HG03025 (cell line): Measurements from ENCODE around the gene DSC3.
"Not testable (repeated sequence)": the region's sequence is repeated elsewhere in the genome, so short reads cannot be mapped to it uniquely, and the experiment has no call there.

Source experiments
- ATAC-seq: cut with Tn5 transposase; IDR thresholded peaks from one replicate; pipeline ENCODE4 v1.9.1; 2021; ENCODE audit warnings: mild to moderate bottlenecking, moderate library complexity; ENCODE audit not compliant: unreplicated experiment, low FRiP score

DSC3 gene

GRCh38 chr18:31042084-31042405, 497 bp downstream of the DSC3 start:
- ATAC-seq: no peak

DNA sequence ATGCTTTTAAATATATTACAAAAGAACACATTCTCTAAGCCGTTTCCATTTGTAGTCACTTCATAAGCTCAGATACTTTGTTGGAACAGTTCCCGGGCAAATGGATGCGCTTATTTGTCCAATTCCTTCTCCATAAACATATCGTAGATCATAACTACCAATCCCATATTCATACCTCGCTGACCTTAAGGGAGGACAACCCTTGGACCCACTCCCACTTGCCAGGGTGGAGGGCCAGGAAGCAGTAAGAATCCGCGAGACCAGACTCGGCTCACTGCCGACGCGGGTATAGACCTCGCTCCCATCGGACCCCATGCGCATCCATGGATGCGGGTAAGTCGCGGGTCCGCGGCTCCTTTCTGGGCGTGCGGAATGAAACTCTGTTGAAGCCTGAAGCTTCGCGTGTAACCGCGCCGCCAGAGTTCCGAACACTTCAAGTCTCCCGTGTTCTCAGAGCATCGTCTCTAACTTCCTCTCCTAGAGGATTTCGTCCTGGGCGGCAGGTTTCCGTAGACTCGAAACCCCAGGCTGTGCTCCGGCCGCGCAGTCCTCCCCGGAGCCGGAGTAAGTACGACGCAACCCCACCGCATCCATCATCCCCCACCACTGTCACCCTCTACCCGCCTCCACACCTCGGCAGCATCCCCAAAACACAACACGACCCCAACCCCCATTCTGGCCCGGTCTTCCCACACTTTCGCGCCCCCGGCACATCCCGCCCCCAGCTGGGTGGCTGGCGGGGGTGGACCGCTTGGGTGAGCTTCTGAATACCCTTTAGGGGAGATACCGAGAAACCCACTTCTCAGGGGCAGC, 1.1 kb downstream of the DSC3 start:
- ATAC-seq: no peak

GRCh38 chr18:31040686-31041270, 1.8 kb downstream of the DSC3 start:
- ATAC-seq: no peak

GRCh38 chr18:31039426-31039825, 3.1 kb downstream of the DSC3 start:
- no peak for ATAC-seq

- not testable (repeated sequence) for ATAC-seq
These were observed 4.9 kb downstream of the DSC3 start for GRCh38 chr18:31037686-31038085.

- ATAC-seq: no peak
These were observed 8.0 kb downstream of the DSC3 start for GRCh38 chr18:31034541-31034940.

GRCh38 chr18:31030574-31031278, 11.8 kb downstream of the DSC3 start:
- ATAC-seq: no peak

DNA sequence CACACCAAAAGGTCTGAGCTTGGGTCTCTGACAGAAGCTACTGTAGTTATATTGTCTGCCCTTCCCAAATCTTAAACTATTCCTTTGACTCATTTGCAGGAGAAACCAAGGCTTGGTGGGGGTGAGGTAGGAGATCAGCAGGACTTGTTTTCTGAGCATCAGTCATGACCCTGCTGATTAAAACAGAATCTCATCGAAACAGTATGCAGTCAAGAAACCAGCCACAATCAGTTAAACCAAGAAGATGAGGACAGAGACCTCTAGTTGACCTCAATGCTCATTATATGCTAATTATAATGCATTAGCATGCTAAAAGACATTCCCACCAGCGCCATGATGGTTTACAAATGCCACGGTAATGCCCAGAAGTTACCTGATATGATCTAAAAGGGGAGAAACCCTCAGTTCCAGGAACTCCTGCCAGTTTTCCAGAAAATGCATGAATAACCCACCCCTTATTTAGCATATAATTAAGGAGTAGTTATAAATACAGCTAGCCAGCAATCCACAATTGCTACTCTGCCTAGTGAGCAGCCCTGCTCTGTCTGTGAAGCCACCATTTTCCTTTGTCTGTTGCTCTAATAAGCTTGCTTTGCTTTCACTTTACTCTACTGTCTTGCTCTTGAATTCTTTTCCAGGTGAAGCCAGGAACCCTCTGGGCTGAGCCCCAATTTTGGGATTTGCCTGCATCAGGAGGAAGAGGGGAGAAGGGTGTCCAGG, 26.7 kb downstream of the DSC3 start:
- ATAC-seq: no peak

DNA sequence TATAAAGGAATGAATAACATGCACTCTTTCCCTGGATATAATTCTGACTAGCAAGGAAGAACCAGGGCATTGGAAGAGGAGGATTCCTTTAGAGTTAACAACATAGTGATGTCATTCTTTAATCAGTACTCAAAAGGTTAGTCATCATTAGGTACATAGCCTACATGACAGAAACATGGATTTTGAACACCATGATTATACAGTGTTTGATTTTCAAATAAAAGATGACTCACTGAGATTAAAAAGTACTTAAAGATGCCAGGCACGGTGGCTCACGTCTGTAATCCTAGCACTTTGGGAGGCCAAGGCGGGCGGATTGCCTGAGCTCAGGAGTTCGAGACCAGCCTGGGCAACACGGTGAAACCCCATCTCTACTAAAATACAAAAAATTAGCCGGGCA, 31.1 kb downstream of the DSC3 start:
- not testable (repeated sequence) for ATAC-seq

- ATAC-seq: no peak
These were observed 31.9 kb downstream of the DSC3 start for GRCh38 chr18:31010601-31011000.

GRCh38 chr18:30999887-31000628, 42.5 kb downstream of the DSC3 start:
- no peak for ATAC-seq

GRCh38 chr18:30999186-30999585, 43.4 kb downstream of the DSC3 start:
- no peak for ATAC-seq

DNA sequence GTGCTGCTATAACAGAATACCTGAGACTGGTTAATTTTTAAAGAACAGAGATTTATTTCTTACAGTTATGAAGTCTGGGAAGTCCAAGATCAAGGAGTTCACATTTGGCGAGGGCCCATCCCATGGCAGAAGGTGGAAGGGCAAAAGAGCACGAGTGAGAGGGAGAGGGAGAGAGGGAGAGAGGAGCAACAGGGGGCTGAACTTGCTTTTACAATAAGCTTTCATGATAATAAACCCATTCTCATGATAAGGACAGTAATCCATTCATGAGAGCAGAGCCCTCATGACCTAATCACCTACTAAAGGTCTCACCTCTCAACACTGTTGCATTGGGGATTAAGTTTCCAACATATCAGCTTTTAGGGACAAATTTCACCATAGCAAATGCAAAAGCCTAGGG, 45.3 kb downstream of the DSC3 start:
- no peak for ATAC-seq

GRCh38 chr18:30992231-30992630, 50.3 kb downstream of the DSC3 start:
- no peak for ATAC-seq

DNA sequence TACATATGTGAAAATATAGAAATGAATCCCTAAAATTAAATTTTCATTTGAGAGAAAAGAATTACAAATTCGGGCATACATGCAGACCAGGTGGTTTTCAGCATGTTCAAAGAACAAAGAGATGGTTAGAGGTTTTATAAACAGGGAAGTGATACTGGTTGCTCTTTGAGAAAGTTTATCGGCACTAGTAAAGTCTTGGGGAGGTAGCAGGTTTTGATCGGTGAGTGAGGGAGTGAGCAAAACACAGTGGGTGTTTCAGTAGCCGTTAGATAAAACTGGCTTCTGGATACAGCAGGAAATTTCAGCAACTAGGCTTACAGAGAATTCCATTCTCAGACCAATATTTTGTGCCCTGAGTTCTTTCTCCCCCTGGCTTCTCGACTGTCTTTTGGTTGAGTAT, 51.1 kb downstream of the DSC3 start:
- ATAC-seq: no peak

DNA sequence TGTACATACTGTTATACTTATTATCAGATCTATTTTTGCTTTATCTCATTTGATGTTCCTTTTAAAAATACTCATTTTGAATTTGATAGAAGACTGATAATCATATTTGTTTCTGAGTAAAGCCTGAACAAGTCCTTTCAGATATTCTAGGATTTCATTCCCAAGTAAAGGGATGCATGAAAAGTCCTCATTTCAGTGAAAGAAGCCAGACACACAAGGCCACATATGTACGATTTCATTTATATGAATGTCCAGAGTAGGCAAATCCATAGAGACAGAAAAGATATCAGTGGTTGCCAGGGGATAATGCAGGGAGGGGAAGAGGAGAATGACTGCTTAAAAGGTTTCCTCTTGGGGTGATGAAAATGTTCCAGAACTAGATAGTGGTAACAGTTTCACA, 53.4 kb downstream of the DSC3 start:
- no peak for ATAC-seq

DNA sequence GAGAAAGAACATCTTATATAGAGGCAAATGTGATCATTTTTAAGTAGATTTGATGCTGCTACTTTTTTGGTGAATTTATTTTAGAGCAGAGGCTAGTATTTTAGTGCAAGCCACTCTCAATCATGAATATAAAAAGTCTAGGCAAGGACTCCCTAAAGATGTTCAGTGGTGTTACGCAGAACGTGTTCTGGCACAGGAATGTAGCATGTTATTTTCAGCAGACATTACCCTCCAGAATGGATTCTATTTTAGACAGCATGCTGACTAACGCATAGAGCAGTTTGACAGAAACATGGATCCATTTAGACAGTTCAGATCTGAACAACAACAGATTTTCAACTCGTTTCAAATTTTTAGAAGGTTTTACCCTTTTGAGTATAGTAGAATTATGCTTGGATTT, 54.1 kb downstream of the DSC3 start:
- ATAC-seq: no peak

GRCh38 chr18:30987467-30988241, 54.9 kb downstream of the DSC3 start:
- no peak for ATAC-seq

- ATAC-seq: no peak
These were observed 56.8 kb downstream of the DSC3 start for GRCh38 chr18:30985753-30986152.
